Coronary artery (tissue), 2 donors: ENCODE results near the gene GNB2.
A peak's percentile ranks its signal among the peaks of the same experiment; 100 is the strongest.

Experiments used
- DNase-seq: peaks from one replicate; pipeline ENCODE4 v3.0.0-alpha.2; 2017; ENCODE audit warnings: low spot score
- H3K27ac ChIP-seq, 2 donors: fragments of 200-600 bp; sonication (generic); one replicate each; pipeline ENCODE4 v1.5.1; 2016 to 2019
- H3K4me3 ChIP-seq: fragments of 200-600 bp; sonication (generic); 2 replicates; pipeline ENCODE4 v1.5.1; 2016; ENCODE audit warnings: mild to moderate bottlenecking, moderate library complexity
- CTCF ChIP-seq: fragments of 200-600 bp; sonication (generic); IDR thresholded peaks from one replicate; pipeline ENCODE4 v1.5.1; 2019; ENCODE audit warnings: antibody characterized with exemption

The GNB2 gene

GRCh38 chr7:100687261-100687660 is 13.7 kb downstream of the GNB2 start:
- no peak overlapping the region for H3K4me3 ChIP-seq
- peak overlapping the region in 1 of 2 donors; percentile 16 for H3K27ac ChIP-seq
- no peak for DNase-seq
- no peak for TF ChIP-seq CTCF

- Histone ChIP-seq H3K27ac (peak overlapping the region in 1 of 2 donors; percentile 19), H3K4me3 (no peak overlapping the region)
- TF ChIP-seq CTCF, result no peak
- DNase-seq, result no peak
These were observed 14.3 kb downstream of the GNB2 start for GRCh38 chr7:100687751-100688300.

GRCh38 chr7:100688326-100688860 is 14.9 kb downstream of the GNB2 start:
- no peak overlapping the region for H3K4me3 ChIP-seq
- H3K27ac ChIP-seq, result peak overlapping the region in 1 of 2 donors; percentile 19
- DNase-seq, result no peak
- no peak for TF ChIP-seq CTCF

- no peak overlapping the region for H3K4me3 ChIP-seq
These were observed 15.9 kb downstream of the GNB2 start for GRCh38 chr7:100689230-100690135.

GRCh38 chr7:100691676-100692577 is 18.4 kb downstream of the GNB2 start:
- Histone ChIP-seq H3K4me3 (peak overlapping the region; percentile 98), H3K27ac (peak overlapping the region in 1 of 2 donors; percentile 33)
- peak; percentile 82 for TF ChIP-seq CTCF
- DNase-seq, result no peak

More at GRCh38 chr7:100689230-100690135, 15.9 kb downstream of the GNB2 start:
- no peak for TF ChIP-seq CTCF
- no peak overlapping the region for H3K27ac ChIP-seq
- DNase-seq, result no peak

GRCh38 chr7:100692578-100692961 is 19.0 kb downstream of the GNB2 start:
- peak overlapping the region in 1 of 2 donors; percentile 33 for H3K27ac ChIP-seq
- peak overlapping the region; percentile 98 for H3K4me3 ChIP-seq
- DNase-seq, result no peak
- no peak for TF ChIP-seq CTCF
